ENCODE results near the gene ZNF254. TPM values are rescaled to one million over a fixed set of nuclear protein-coding genes. Genes with fewer than 3 reads are reported as not detected.
"Not testable (repeated sequence)": the region's sequence is repeated elsewhere in the genome, so short reads cannot be mapped to it uniquely, and the experiment has no call there.

ZNF254 gene
- 16.9 TPM for total RNA-seq

DNA sequence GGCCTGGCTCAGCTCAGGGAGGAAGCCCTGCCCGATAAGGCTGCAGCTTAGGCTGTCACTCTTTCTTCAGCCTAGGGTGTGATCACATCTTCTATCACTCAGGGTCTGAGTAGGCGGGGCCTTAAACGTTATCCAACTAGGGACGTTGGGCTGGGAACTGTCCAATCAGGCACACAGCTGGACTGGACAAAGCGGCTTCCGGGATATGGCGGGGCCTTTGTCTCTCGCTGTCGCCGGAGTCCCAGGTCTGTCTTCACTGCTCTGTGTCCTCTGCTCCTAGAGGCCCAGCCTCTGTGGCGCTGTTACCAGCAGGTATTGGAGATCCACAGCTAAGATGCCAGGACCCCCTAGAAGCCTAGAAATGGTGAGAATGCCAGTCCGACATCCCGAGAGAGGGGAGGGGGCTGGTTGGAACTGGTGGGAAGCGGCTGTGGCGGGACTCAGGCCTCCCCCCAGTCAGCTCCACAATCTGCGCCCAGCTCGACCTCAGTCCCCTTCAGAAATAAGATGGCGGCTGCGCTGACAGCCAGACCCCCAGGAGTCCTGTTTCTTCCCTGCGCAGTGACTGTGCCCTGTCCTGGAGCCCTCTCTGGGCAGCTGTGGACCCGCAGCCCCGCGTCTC is at the start of gene ZNF254:
Gene ZNF254 (plus strand): TSS at position 214 of the 622 bp plus-strand sequence. CDS start 121 bp downstream, at position 335.
- intact Hi-C loops (cut with DNase I) = no loop called here

GRCh38 chr19:24040621-24041020 is 46.4 kb upstream of the ZNF254 start:
- DNase-seq (ENCODE audit: extremely low spot score in 2 of 2) = no peak
- Histone ChIP-seq H3K4me3 (no peak overlapping the region), H3K36me3 (peaks cover 0 to 18% of the 10 kb centered on the region in 2 donors), H3K27me3 (no peaks in the 10 kb centered on the region), H3K9me3 (no peaks in the 10 kb centered on the region), H3K4me1 (peaks cover 41% of the 10 kb centered on the region), H3K27ac (no peak overlapping the region)
- TF ChIP-seq POLR2AphosphoS5 (IDR thresholded peaks at IDR 0.05; ENCODE audit: insufficient read depth in 1 of 2, low read depth in 1 of 2) (no peak), POLR2A (IDR thresholded peaks at IDR 0.05) (no peak)
- TF ChIP-seq, protein P1, sequence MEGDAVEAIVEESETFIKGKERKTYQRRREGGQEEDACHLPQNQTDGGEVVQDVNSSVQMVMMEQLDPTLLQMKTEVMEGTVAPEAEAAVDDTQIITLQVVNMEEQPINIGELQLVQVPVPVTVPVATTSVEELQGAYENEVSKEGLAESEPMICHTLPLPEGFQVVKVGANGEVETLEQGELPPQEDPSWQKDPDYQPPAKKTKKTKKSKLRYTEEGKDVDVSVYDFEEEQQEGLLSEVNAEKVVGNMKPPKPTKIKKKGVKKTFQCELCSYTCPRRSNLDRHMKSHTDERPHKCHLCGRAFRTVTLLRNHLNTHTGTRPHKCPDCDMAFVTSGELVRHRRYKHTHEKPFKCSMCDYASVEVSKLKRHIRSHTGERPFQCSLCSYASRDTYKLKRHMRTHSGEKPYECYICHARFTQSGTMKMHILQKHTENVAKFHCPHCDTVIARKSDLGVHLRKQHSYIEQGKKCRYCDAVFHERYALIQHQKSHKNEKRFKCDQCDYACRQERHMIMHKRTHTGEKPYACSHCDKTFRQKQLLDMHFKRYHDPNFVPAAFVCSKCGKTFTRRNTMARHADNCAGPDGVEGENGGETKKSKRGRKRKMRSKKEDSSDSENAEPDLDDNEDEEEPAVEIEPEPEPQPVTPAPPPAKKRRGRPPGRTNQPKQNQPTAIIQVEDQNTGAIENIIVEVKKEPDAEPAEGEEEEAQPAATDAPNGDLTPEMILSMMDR (IDR thresholded peaks at IDR 0.05) = no peak
- intact Hi-C loops (cut with DNase I) = no loop called here

More for the DNA sequence above, at the start of gene ZNF254:
- no peaks in the 10 kb centered on the region for H3K27me3 ChIP-seq
- H3K4me3 ChIP-seq = peak within 1 kb of the TSS; percentile 74
- H3K36me3 ChIP-seq = peaks cover 0 to 4% of the 10 kb centered on the region in 2 donors
- no peaks in the 10 kb centered on the region for H3K9me3 ChIP-seq
- DNase-seq (ENCODE audit: extremely low spot score in 2 of 2) = peak in 1 of 2 donors; percentile 90
- TF ChIP-seq POLR2AphosphoS5 (IDR thresholded peaks at IDR 0.05; ENCODE audit: insufficient read depth in 1 of 2, low read depth in 1 of 2) = peak; percentile 78 to 80
- TF ChIP-seq POLR2A (IDR thresholded peaks at IDR 0.05) = peak in 1 of 2 donors; percentile 25
- TF ChIP-seq, protein P1 (IDR thresholded peaks at IDR 0.05) = no peak
- H3K27ac ChIP-seq = peak within 1 kb of the TSS; percentile 80
- H3K4me1 ChIP-seq = peaks cover 12% of the 10 kb centered on the region

GRCh38 chr19:24041326-24041725 is 45.7 kb upstream of the ZNF254 start:
- DNase-seq (ENCODE audit: extremely low spot score in 2 of 2); H3K4me3 ChIP-seq; intact Hi-C loops (cut with DNase I); H3K27me3 ChIP-seq; H3K9me3 ChIP-seq; H3K27ac ChIP-seq: not testable (repeated sequence)
- Histone ChIP-seq H3K4me1 (peaks cover 34% of the 10 kb centered on the region), H3K36me3 (peaks cover 0 to 18% of the 10 kb centered on the region in 2 donors)

DNA sequence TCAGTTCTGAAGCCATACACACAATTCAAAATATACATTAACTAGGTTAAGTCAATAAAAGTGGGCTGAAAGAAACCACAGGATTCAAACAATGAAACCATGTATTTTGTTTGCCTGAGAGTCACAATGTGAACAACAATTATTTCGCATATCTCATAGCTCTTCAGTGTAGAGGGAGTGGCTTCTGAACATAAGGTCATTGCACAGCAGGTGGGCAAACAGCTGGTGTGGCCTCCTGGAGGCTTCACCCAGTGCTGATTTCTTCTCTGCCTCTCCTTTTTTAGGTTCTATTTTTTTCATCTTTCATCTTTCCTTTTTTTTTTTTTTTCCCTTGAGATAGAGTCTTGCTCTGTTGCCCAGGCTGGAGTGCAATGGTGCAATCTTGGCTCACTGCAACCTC is 40.4 kb upstream of the ZNF254 start:
- Histone ChIP-seq H3K9me3 (no peaks in the 10 kb centered on the region), H3K27ac (no peak overlapping the region), H3K27me3 (no peaks in the 10 kb centered on the region), H3K4me3 (no peak overlapping the region), H3K4me1 (no peaks in the 10 kb centered on the region), H3K36me3 (peaks cover 0 to 44% of the 10 kb centered on the region in 2 donors)
- no peak for DNase-seq (ENCODE audit: extremely low spot score in 2 of 2)
- intact Hi-C loops (cut with DNase I) = no loop called here
- TF ChIP-seq, protein P1 (IDR thresholded peaks at IDR 0.05) = no peak
- TF ChIP-seq POLR2A (IDR thresholded peaks at IDR 0.05) = no peak
- TF ChIP-seq POLR2AphosphoS5 (IDR thresholded peaks at IDR 0.05; ENCODE audit: insufficient read depth in 1 of 2, low read depth in 1 of 2) = no peak

GRCh38 chr19:24048261-24048660 is 38.7 kb upstream of the ZNF254 start:
- H3K9me3 ChIP-seq = no peaks in the 10 kb centered on the region
- no peak overlapping the region for H3K27ac ChIP-seq
- H3K27me3 ChIP-seq = no peaks in the 10 kb centered on the region
- no peak overlapping the region for H3K4me3 ChIP-seq
- intact Hi-C loops (cut with DNase I) = no loop called here
- H3K4me1 ChIP-seq = no peaks in the 10 kb centered on the region
- no peak for DNase-seq (ENCODE audit: extremely low spot score in 2 of 2)
- no peak for TF ChIP-seq POLR2A (IDR thresholded peaks at IDR 0.05)
- no peak for TF ChIP-seq POLR2AphosphoS5 (IDR thresholded peaks at IDR 0.05; ENCODE audit: insufficient read depth in 1 of 2, low read depth in 1 of 2)
- TF ChIP-seq, protein P1 (IDR thresholded peaks at IDR 0.05) = no peak
- peaks cover 0 to 61% of the 10 kb centered on the region in 2 donors for H3K36me3 ChIP-seq

All from vagina (tissue), 2 donors.